ENCODE data around the gene NCL. TPM values are rescaled to one million over a fixed set of nuclear protein-coding genes. Genes with fewer than 3 reads are reported as not detected.

Gene NCL
- total and polyA plus RNA-seq, 5 experiments from 2014 or later = 370 to 590 (median 467) TPM

DNA sequence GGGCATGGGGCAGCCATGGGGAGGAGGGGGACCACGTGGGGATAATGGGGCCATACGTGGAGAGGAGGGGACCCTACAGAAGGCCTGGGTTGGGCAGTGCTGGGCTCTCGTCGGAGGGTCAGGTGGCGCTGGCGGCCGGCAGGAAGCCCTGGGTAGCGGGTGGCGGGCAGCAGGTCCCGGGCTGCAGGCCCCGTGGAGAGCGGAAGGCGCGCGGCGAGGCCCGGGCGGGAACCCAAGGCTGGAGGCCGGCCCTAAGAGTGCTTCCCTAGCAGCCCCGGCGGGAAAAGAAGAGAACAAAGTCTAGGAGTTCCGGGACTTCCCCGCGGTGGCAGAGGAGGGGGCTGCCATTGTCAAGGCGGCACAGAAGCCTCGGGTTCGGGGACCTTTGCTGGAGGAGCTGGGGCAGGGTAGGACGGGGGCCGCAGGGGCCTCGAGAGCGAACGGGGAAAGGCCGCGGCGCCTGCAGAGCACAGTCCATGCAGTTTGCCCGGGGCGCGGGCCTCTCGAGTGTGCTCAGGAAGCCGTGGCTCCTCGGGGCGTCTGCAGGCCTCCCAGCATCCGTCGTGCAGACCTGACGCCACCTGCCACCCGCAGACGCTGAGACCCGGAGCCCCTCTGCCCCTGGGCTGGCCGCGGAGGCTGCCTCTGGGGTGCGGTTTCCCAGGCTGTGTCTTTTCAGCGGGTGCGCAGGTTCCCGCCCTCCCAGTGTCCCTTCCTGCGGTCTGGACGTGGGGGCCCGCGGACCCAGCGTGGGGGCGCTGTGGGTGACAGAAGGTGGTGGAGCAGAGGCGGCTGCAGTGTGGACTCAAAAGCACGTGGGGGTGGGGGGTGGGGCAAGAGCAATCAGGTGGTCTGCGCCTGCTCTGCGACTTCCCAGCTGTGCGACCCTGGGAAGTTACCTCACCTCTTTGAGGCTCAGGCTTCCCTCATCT is 19.4 kb upstream of the NCL start:
- peak overlapping the region; percentile 68 to 87 (median 79) for H3K4me3 Mint-ChIP-seq
- H3K4me1 Mint-ChIP-seq = peaks cover 8 to 23% (median 15%) of the 10 kb centered on the region in 4 donors
- DNase-seq (peak; percentile 17 to 67 (median 32)), ATAC-seq (peak; percentile 58 to 60)
- H3K27ac Mint-ChIP-seq = peak overlapping the region; percentile 79 to 96 (median 92)
- no peaks in the 10 kb centered on the region for H3K36me3 Mint-ChIP-seq
- POLR2A ChIA-PET = interaction anchor here (0.6 to 6.4 kb wide), 12 partner anchors 13 to 230 kb away, joined by 3 to 100 read pairs (median 5); partner anchors contain the start of gene NCL
- H3K27me3 Mint-ChIP-seq = no peaks in the 10 kb centered on the region
- H3K9me3 Mint-ChIP-seq = no peaks in the 10 kb centered on the region

DNA sequence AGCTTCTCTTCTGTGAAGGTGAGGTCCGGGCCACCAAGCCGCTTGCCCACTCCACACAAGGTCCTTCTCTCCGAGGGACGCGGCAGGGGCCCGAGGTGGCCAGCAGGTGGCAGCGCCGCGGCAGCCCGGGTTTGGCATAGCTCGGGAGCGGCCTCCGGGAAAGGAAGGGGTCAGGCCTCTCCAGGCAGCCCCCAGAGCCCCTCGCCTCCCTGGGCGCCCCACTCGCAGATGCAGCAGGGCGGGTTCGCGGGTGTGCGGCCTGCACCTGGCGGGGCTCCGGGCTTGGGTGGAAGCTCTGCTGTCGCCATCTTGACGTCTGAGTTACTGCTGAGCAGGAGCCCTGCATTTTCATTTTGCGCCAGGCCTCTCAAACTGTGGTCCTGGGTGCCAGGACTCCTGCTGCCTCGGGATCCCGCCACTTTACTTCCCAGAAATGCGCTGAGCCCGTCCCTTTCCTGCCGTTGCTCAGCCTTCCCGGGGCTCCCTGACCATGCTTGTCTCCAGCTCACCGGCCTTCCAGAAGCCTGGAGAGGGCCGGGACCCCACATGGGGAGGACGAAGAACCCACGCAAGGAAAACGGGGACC is 18.6 kb upstream of the NCL start:
- Mint-ChIP-seq H3K4me1 (peaks cover 8 to 23% (median 15%) of the 10 kb centered on the region in 4 donors), H3K27me3 (no peaks in the 10 kb centered on the region), H3K9me3 (no peaks in the 10 kb centered on the region), H3K4me3 (peak overlapping the region; percentile 64 to 87 (median 79)), H3K36me3 (no peaks in the 10 kb centered on the region), H3K27ac (peak overlapping the region; percentile 79 to 96 (median 90))
- ATAC-seq (peak; percentile 82 to 83), DNase-seq (peak; percentile 58 to 81 (median 68))
- POLR2A ChIA-PET = interaction anchor here (0.6 to 6.4 kb wide), 12 partner anchors 14 to 231 kb away, joined by 3 to 100 read pairs (median 5); partner anchors contain the start of gene NCL

DNA sequence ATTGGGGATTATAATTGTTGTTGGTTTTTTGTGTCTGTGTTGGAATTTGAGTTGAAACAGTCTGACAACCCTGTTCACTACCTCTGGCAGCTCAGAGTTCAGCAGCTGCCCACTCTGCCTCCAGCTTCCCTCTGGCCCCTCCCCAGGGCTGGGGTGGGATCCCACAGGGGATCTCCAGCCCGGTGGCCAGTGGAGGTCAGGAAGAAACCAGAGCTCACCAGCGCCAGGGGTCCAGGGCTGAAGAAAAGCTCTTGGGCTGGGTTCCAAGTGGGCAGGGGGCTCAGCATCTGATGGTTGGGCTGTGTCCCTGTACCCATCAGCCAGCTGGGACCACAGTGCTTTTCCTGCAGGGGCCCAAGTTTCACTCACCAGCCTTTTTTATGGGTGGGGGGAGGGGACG is 16.5 kb upstream of the NCL start:
- H3K27me3 Mint-ChIP-seq = no peaks in the 10 kb centered on the region
- no peak overlapping the region for H3K4me3 Mint-ChIP-seq
- POLR2A ChIA-PET = interaction anchor here (6.4 kb wide), 1 partner anchor 16 kb away, joined by 100 read pairs; the partner anchor contains the start of gene NCL
- H3K9me3 Mint-ChIP-seq = no peaks in the 10 kb centered on the region
- no peak for DNase-seq
- no peak overlapping the region for H3K27ac Mint-ChIP-seq
- H3K36me3 Mint-ChIP-seq = no peaks in the 10 kb centered on the region
- H3K4me1 Mint-ChIP-seq = peaks cover 4 to 16% (median 10%) of the 10 kb centered on the region in 4 donors
- ATAC-seq = no peak

DNA sequence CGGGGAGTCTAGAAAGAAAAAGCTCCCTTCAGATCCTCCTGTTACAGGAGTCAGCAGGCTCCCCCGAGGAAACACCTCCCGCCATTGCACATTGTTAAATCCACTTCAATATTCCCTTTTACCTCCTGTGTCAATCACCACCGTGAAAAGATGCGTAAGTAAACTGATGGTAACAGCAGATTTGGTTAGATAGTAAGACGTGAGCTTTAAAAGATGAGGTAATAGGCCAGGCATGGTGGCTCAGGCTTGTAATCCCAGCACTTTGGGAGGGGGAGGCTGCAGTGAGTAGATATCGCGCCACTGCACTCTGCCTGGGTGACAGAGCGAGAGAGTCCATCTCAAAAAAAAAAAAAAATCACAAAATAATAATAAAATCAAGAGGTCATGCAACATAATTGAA is 15.2 kb upstream of the NCL start:
- H3K4me1 Mint-ChIP-seq = peaks cover 4 to 16% (median 10%) of the 10 kb centered on the region in 4 donors
- H3K27me3 Mint-ChIP-seq = no peaks in the 10 kb centered on the region
- ATAC-seq = no peak
- POLR2A ChIA-PET = interaction anchor here (0.5 to 0.8 kb wide), 2 partner anchors 16 to 29 kb away, joined by 3 to 5 read pairs; no protein-coding TSS in a partner anchor
- H3K36me3 Mint-ChIP-seq = no peaks in the 10 kb centered on the region
- no peak for DNase-seq
- no peaks in the 10 kb centered on the region for H3K9me3 Mint-ChIP-seq
- no peak overlapping the region for H3K4me3 Mint-ChIP-seq
- H3K27ac Mint-ChIP-seq = no peak overlapping the region

DNA sequence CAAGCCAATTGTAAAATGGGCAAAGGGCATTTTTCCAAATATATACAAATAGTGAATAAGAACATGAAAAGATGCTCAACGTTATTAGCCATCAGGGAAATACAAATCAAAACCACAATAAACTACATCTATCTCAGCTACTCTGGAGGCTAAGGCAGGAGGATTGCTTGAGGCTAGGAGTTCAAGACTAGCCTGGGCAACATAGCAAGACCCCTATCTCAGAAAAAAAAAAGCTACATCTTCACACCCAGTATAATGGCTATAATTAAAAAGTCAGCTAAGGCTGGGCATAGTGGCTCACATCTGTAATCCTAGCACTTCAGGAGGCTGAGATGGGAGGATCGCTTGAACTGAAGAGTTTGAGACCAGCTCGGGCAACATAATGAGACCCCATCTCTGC is 12.6 kb upstream of the NCL start:
- H3K27ac Mint-ChIP-seq = no peak overlapping the region
- no peaks in the 10 kb centered on the region for H3K36me3 Mint-ChIP-seq
- no peak overlapping the region for H3K4me3 Mint-ChIP-seq
- no peak for ATAC-seq
- peaks cover 0 to 3% (median 0%) of the 10 kb centered on the region in 4 donors for H3K4me1 Mint-ChIP-seq
- POLR2A ChIA-PET = interaction anchor here (0.6 to 0.7 kb wide), 3 partner anchors 13 to 967 kb away, joined by 3 to 4 read pairs (median 4); partner anchors contain the start of gene NCL
- peaks cover 0 to 16% (median 2%) of the 10 kb centered on the region in 5 donors for H3K27me3 Mint-ChIP-seq
- no peak for DNase-seq
- H3K9me3 Mint-ChIP-seq = no peaks in the 10 kb centered on the region

DNA sequence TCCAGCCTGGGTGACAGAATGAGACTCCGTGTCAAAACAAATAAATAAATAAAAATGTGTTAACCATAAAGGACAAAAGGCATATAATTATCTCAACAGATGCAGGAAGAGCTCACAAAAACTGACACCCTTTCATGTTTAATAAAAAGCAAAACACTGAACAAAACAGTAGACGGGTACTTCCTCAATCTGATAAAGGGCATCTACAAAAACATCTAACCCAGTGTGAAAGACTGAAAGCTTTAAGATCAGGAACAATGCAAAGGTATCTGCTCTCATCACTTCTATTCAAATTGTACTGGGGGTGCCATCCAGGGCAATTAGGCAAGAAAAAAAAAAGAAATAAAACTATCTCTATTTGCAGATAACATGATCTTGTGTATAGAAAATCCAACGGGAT is 11.7 kb upstream of the NCL start:
- no peak overlapping the region for H3K4me3 Mint-ChIP-seq
- no peaks in the 10 kb centered on the region for H3K4me1 Mint-ChIP-seq
- H3K27me3 Mint-ChIP-seq = peaks cover 0 to 16% (median 2%) of the 10 kb centered on the region in 5 donors
- no peak for DNase-seq
- no peak for ATAC-seq
- no peak overlapping the region for H3K27ac Mint-ChIP-seq
- no peaks in the 10 kb centered on the region for H3K9me3 Mint-ChIP-seq
- POLR2A ChIA-PET = interaction anchor here (1.6 kb wide), 1 partner anchor 12 kb away, joined by 8 read pairs; the partner anchor contains the start of gene NCL
- H3K36me3 Mint-ChIP-seq = no peaks in the 10 kb centered on the region

DNA sequence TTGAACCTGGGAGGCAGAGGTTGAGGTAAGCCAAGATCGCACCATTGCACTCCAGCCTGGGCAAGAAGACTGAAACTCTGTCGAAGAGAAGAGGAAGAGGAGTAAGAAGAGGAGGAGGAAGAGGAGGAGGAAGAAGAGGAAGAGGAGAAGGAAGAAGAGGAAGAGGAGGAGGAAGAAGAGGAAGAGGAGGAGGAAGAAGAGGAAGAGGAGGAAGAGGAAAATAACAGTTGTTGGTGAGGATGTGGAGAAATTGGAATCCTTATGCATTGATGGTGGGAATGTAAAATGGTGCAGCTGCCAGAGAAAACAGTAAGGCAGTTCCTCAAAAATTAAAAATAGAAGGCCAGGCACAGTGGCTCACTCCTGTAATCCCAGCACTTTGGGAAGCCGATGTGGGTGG is 8.5 kb upstream of the NCL start:
- peaks cover 0 to 12% (median 4%) of the 10 kb centered on the region in 4 donors for H3K4me1 Mint-ChIP-seq
- H3K4me3 Mint-ChIP-seq = no peak overlapping the region
- POLR2A ChIA-PET = interaction anchor here (1.1 kb wide), 1 partner anchor 10 kb away, joined by 3 read pairs; no protein-coding TSS in a partner anchor
- no peak overlapping the region for H3K27ac Mint-ChIP-seq
- H3K27me3 Mint-ChIP-seq = peaks cover 0 to 16% (median 2%) of the 10 kb centered on the region in 5 donors
- no peak for DNase-seq
- no peaks in the 10 kb centered on the region for H3K9me3 Mint-ChIP-seq
- no peaks in the 10 kb centered on the region for H3K36me3 Mint-ChIP-seq
- no peak for ATAC-seq

DNA sequence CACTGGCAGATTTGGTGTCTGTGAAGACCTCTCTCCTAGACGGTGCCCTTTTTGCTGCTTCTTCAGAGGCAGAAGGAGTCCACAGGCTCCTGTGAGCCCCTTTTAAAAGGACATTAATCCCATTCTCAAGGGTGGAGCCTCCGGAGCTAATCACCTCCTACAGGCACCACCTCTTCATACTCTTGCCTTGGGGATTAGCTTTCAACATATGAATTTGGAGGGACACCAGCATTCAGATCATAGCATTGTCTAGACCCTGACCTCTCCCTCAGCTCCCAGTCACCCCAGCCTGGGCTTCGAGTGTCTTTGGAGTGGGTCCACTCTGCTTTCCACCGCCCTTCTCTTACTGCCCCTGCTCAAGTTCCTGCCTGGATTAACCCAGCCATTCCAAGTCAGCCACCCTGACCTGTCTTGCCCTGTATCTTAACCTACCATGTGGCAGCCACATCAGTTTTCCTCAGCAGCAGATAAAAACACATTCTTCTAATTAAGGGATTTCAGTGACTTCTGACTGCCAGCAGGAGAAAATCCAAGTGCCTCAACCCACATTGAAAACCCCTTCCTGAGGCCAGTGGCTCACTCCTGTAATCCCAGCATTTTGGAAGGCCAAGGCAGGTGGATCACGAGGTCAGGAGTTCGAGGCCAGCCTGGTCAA is 6.1 kb upstream of the NCL start:
- H3K4me1 Mint-ChIP-seq = peaks cover 0 to 14% (median 5%) of the 10 kb centered on the region in 4 donors
- ATAC-seq (no peak), DNase-seq (no peak)
- H3K4me3 Mint-ChIP-seq = no peak overlapping the region
- H3K27me3 Mint-ChIP-seq = peaks cover 0 to 16% (median 2%) of the 10 kb centered on the region in 5 donors
- H3K27ac Mint-ChIP-seq = peak overlapping the region in 2 of 10 donors; percentile 19 to 62
- H3K9me3 Mint-ChIP-seq = no peaks in the 10 kb centered on the region
- POLR2A ChIA-PET = interaction anchor here (0.6 to 2.6 kb wide), 2 partner anchors 13 to 47 kb away, joined by 4 to 17 read pairs; no protein-coding TSS in a partner anchor
- no peaks in the 10 kb centered on the region for H3K36me3 Mint-ChIP-seq

DNA sequence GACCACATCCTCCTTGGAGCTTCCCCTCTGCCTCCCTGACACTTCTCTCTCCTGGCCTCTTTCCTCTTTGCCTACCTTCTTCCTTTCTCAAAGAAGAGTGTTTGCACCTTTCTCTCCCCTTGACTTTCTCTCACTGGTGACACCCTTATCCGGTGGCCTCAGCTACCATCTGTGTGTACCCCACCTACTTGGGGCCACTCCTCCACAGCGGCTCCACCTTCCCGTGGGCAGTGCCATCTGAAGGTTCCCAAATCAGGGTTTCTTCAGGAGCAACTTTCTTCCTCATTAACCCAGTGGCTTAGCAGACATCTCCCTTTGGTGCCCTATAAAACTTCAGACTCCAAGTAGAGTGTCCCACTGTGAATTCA is 5.3 kb upstream of the NCL start:
- H3K27ac Mint-ChIP-seq = peak overlapping the region in 1 of 10 donors; percentile 51

DNA sequence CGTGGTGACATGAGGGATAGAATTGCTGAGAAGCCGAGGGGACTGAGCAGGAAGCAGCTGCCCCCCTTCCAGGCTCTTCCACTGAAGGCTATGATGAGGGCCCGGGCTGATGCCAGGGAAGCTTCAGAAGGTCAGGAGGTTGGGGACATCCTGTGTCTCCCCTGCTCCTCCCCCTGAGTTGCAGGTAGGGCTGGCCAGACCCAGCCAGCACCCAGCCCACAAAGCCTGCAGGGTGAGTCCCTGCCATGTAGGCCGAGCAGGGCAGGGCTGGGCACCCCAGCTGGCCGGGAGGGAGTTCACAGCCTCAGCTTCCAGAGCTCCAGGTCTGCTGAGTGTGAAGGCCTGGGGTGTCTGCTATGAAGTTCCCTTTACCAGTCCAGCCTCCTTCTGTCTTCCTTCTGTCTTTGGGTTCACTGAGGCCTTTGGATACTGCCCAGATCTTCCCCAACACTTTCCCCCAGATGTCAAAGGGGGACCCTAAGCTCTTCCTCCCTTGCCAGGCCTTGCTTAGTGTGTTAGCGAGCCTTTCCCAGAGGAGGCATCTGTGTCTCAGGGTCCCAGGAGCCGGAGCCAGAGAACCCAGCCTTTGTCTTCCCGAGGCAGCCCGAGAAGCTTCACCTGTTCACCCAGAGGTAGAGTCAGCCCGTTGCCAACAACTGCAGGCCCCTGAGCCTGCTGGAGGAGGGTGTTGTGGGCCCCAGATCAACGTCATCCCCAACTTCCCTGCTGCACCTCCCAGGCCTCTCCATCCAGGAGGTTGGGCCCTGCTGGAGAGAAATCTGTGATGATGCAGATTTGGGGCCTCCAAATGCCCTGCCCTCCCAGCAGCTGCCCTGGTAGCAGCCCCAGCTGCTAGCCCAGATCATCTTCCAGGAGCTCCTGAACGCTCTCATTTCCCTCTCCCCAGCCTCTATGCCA is 3.6 kb upstream of the NCL start:
- DNase-seq (no peak), ATAC-seq (no peak)
- Mint-ChIP-seq H3K27ac (peak overlapping the region in 1 of 10 donors; percentile 31), H3K36me3 (peaks cover 4 to 10% (median 7%) of the 10 kb centered on the region in 3 donors), H3K27me3 (peaks cover 0 to 7% (median 0%) of the 10 kb centered on the region in 5 donors), H3K4me3 (peak overlapping the region in 2 of 10 donors; percentile 34 to 50), H3K9me3 (no peaks in the 10 kb centered on the region), H3K4me1 (peaks cover 15 to 28% (median 16%) of the 10 kb centered on the region in 4 donors)
- POLR2A ChIA-PET = interaction anchor here (2.6 kb wide), 1 partner anchor 15 kb away, joined by 17 read pairs; no protein-coding TSS in a partner anchor

More for the DNA sequence above, 5.3 kb upstream of the NCL start:
- POLR2A ChIA-PET = interaction anchor here (0.6 to 2.6 kb wide), 2 partner anchors 14 to 46 kb away, joined by 4 to 17 read pairs; no protein-coding TSS in a partner anchor
- no peak for DNase-seq
- Mint-ChIP-seq H3K9me3 (no peaks in the 10 kb centered on the region), H3K36me3 (no peaks in the 10 kb centered on the region), H3K27me3 (peaks cover 0 to 16% (median 2%) of the 10 kb centered on the region in 5 donors), H3K4me3 (peak overlapping the region in 1 of 10 donors; percentile 16), H3K4me1 (peaks cover 0 to 16% (median 7%) of the 10 kb centered on the region in 4 donors)
- ATAC-seq = no peak

DNA sequence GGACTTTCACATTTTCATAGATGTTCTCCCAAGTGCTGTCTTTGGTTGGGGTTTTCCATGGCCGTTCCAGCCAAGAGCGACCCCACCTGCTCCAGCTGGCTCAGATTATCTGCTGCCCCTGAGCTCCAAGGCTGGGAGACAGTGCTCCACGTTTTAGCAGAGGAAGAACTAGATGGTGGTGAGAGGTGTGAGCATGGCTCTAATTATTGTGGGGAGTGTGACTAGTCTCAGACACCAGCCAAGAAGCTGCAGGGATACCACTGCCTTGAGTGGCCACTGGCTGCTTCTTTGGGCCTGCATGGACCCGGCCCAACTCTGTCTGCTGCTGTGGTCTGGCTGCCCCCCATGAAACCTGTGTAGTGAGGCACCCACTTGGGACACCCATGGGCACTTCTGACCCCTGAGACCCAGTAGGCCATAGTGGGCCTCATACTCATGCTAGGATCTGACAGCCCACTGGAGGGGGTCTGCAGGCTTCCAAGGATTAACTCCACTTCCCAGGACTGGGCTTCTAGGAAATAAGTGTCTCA is 2.8 kb upstream of the NCL start:
- peak overlapping the region in 3 of 10 donors; percentile 39 to 71 (median 50) for H3K4me3 Mint-ChIP-seq
- peaks cover 16 to 36% (median 24%) of the 10 kb centered on the region in 4 donors for H3K4me1 Mint-ChIP-seq
- peaks cover 0 to 3% (median 0%) of the 10 kb centered on the region in 5 donors for H3K27me3 Mint-ChIP-seq
- no peaks in the 10 kb centered on the region for H3K9me3 Mint-ChIP-seq
- no peak for ATAC-seq
- POLR2A ChIA-PET = no interaction called here
- H3K27ac Mint-ChIP-seq = peak overlapping the region in 1 of 10 donors; percentile 68
- peaks cover 8 to 18% (median 9%) of the 10 kb centered on the region in 3 donors for H3K36me3 Mint-ChIP-seq
- DNase-seq = no peak

Data from naive thymus-derived CD8-positive, alpha-beta T cell (primary cell).